ENCODE results near the gene ADAM33. TPM values are rescaled to one million over a fixed set of nuclear protein-coding genes. Genes with fewer than 3 reads are reported as not detected.

ADAM33 gene
- total RNA-seq, 1 donor from 2014 or later: not detected

GRCh38 chr20:3687655-3688054, 5.8 kb upstream of the ADAM33 start:
- no peak for DNase-seq
- no peaks in the 10 kb centered on the region for H3K9me3 Mint-ChIP-seq
- H3K4me3 Mint-ChIP-seq: no peak overlapping the region
- H3K27me3 Mint-ChIP-seq: peaks cover 26% of the 10 kb centered on the region
- intact Hi-C loops (cut with micrococcal nuclease): no loop called here
- no peaks in the 10 kb centered on the region for H3K36me3 Mint-ChIP-seq (ENCODE audit: low read depth)
- H3K4me1 Mint-ChIP-seq: no peaks in the 10 kb centered on the region
- H3K27ac Mint-ChIP-seq: no peak overlapping the region

DNA sequence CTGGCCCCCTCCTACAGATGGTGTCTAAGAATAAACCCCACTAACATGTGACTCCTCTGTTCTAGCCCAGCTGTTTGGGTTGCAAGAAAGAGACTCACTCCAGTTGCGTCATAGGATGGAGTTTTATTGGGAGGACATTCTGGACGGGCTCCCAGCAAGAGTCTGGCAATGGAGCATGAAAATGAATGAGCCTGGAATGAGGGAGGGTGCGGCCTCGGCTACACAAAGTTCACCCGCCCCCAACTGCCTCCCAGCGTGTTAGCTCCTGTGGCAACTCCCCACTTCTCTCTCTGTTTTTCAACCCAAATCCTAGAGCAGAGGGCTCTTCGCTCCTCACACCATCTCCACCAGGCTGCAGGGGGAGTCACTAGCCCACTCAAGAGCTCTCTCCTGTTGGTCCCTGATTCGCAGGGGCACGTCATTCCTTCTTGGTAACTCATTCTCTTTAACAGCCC, 5.1 kb upstream of the ADAM33 start:
- H3K4me3 Mint-ChIP-seq: no peak overlapping the region
- H3K9me3 Mint-ChIP-seq: no peaks in the 10 kb centered on the region
- H3K27ac Mint-ChIP-seq: no peak overlapping the region
- H3K36me3 Mint-ChIP-seq (ENCODE audit: low read depth): no peaks in the 10 kb centered on the region
- H3K27me3 Mint-ChIP-seq: peaks cover 30% of the 10 kb centered on the region
- H3K4me1 Mint-ChIP-seq: no peaks in the 10 kb centered on the region
- no peak for DNase-seq
- intact Hi-C loops (cut with micrococcal nuclease): no loop called here

DNA sequence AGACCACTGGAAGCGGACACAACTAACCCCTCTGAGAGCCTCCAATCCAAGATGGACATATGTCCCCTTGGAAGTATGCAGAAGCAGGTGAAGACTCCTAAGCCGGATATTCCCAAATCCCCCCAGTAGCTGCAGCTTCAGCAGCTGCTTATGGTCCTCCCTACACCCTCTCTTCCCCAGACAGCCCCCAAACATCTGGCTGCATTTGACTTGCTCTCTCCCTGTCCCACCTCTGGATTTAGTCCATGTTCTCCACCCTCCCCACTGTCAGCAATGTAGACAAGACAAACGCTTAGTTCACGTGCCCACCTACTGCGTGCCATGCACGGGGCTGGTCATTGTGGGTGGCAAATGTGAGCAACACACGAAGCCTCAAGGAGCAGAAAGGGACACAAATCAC, 4.6 kb upstream of the ADAM33 start:
- DNase-seq: no peak
- Mint-ChIP-seq H3K27ac (no peak overlapping the region), H3K36me3 (ENCODE audit: low read depth) (no peaks in the 10 kb centered on the region), H3K9me3 (no peaks in the 10 kb centered on the region), H3K4me1 (no peaks in the 10 kb centered on the region), H3K4me3 (no peak overlapping the region), H3K27me3 (peaks cover 30% of the 10 kb centered on the region)
- intact Hi-C loops (cut with micrococcal nuclease): no loop called here

- H3K27ac Mint-ChIP-seq: no peak overlapping the region
- no peak overlapping the region for H3K4me3 Mint-ChIP-seq
- H3K36me3 Mint-ChIP-seq (ENCODE audit: low read depth): no peaks in the 10 kb centered on the region
- H3K9me3 Mint-ChIP-seq: no peaks in the 10 kb centered on the region
- H3K4me1 Mint-ChIP-seq: no peaks in the 10 kb centered on the region
- DNase-seq: no peak
- intact Hi-C loops (cut with micrococcal nuclease): no loop called here
- peaks cover 37% of the 10 kb centered on the region for H3K27me3 Mint-ChIP-seq
Observed at GRCh38 chr20:3685341-3685740, 3.5 kb upstream of the ADAM33 start.

DNA sequence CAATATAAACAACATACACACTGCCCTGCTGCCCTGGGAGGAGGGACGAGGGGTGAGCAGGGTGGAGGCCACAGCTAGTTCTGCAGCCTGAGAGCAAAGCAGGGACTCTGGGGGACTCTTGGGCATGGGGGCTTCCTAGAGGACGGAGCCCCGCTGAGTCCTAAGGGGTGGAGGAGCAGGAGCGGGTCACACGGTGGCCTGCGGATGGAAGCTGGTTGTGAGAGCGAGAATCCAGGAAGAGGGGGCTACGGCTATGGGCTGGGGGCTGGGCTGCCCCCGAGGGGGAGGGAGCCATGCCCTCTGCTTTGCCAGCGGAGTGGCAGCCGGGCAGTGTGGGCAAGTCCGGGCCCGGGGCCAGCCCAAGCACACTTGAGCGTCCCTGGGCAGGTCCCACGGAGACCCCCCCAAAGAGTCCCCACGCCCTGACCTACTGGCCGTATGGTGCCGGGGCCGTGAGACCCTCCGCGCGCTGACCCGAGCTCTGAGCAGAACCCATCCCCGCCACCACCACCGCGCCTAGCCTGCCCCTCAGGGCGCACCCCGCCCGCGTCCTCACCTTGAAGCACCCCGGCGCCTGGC, 369 bp downstream of the ADAM33 start:
- intact Hi-C loops (cut with micrococcal nuclease): no loop called here
- Mint-ChIP-seq H3K4me1 (peaks cover 2% of the 10 kb centered on the region), H3K4me3 (no peak overlapping the region), H3K36me3 (ENCODE audit: low read depth) (no peaks in the 10 kb centered on the region), H3K27me3 (peaks cover 50% of the 10 kb centered on the region), H3K27ac (no peak overlapping the region), H3K9me3 (no peaks in the 10 kb centered on the region)
- no peak for DNase-seq

GRCh38 chr20:3680701-3681351, 984 bp downstream of the ADAM33 start:
- Mint-ChIP-seq H3K4me1 (peaks cover 2% of the 10 kb centered on the region), H3K4me3 (no peak overlapping the region), H3K27me3 (peaks cover 54% of the 10 kb centered on the region), H3K36me3 (ENCODE audit: low read depth) (no peaks in the 10 kb centered on the region), H3K27ac (no peak overlapping the region), H3K9me3 (no peaks in the 10 kb centered on the region)
- intact Hi-C loops (cut with micrococcal nuclease): no loop called here
- no peak for DNase-seq

DNA sequence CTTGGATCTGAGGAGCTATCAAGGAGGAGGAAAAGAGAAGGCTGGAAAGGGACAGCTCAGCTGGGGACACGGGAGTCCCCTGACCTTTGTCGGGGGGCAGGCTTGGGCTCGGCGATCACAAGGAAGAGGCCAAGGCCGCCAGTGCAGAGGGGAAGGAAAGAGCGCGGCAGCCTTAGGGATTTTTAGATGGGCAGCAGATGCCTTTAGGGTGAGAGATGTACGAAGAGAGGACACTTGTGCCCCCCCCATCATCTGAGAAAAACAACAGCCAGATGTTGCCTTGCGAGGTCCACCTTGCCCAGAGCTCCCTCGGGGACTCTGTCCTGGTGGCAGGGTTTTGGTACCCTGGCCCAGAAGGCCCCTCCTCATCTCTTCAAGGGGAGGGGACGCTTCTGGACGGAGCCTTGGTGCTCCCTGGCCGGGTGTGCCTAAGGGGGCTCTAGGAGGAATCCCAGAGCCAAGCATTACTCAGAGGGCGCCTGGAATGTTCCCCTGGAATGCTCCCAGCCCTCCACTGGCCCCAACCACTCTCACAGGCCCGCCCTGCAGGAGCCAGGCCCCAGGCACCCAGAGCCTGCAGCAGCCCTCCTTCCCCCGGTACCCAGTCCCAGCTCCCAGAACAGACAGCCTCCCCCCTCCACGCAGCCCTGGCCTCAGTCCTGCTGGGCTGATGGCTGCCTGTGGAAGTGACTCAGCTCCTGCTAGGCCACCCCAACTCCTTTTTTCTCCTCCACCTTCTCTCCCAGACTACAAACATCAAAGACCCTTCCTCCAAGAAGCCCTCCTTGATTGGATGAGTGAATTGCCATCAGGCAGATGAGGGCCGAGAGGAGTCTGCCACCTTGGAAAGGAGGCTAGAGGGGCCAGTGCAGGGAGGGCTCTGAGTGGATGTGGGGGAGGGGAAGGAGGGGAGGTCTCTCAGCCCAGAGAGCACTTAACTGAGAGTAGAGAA, 1.8 kb downstream of the ADAM33 start:
- Mint-ChIP-seq H3K4me1 (peaks cover 2% of the 10 kb centered on the region), H3K27me3 (peaks cover 59% of the 10 kb centered on the region), H3K4me3 (no peak overlapping the region), H3K9me3 (no peaks in the 10 kb centered on the region), H3K36me3 (ENCODE audit: low read depth) (no peaks in the 10 kb centered on the region), H3K27ac (no peak overlapping the region)
- DNase-seq: no peak
- intact Hi-C loops (cut with micrococcal nuclease): loop anchor here (10.0 kb wide), 2 partner anchors 95 to 405 kb away; no protein-coding TSS in a partner anchor

DNA sequence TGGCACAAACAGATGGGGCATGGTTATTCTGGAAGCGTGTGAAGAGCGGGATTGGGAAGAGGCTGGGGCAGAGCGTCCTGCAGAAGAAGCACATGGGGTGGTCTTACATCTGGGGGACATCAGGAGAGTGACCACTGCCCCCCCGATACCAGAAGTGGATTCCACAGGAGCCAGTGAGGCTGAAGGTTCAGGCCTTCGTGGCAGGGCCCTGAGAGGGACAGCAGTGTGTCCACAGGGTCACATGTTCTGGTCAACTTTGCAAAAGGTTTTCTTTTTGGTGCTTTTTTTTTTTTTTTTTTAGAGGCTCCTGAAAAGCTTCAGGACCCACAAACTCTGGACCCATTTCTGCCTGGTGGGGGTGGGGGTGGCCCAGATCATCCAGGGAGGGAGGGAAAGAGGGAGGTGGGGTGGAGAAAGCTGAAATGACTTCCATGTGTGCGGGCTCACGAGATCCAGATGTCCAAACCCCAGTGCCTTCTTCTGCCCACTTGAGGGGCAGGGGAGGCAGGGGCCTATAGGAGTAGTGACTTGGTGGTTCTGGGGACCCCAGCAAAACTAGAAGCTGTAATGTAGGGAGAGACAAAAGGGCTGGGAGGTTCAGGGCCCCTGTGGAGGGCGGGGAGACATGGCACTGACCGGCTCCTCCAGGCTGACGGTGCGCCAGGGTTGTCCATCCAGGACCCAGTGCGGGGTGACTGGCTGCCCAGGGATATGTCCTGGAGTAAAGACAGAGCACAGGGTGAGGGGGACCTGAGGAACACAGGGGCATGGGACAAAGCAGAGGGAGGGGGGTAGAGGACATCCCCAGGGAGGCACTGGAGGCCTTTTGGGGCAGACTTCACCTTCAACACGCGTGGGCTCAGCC, 2.7 kb downstream of the ADAM33 start:
- intact Hi-C loops (cut with micrococcal nuclease): loop anchor here (10.0 kb wide), 2 partner anchors 96 to 406 kb away; no protein-coding TSS in a partner anchor
- H3K27ac Mint-ChIP-seq: no peak overlapping the region
- no peaks in the 10 kb centered on the region for H3K36me3 Mint-ChIP-seq (ENCODE audit: low read depth)
- H3K4me3 Mint-ChIP-seq: no peak overlapping the region
- H3K27me3 Mint-ChIP-seq: peaks cover 60% of the 10 kb centered on the region
- H3K4me1 Mint-ChIP-seq: peaks cover 2% of the 10 kb centered on the region
- no peak for DNase-seq
- no peaks in the 10 kb centered on the region for H3K9me3 Mint-ChIP-seq

- no peak for DNase-seq
- intact Hi-C loops (cut with micrococcal nuclease): loop anchor here (10.0 kb wide), 2 partner anchors 97 to 407 kb away; no protein-coding TSS in a partner anchor
- Mint-ChIP-seq H3K27ac (no peak overlapping the region), H3K27me3 (peaks cover 56% of the 10 kb centered on the region), H3K36me3 (ENCODE audit: low read depth) (no peaks in the 10 kb centered on the region), H3K4me1 (peaks cover 2% of the 10 kb centered on the region), H3K9me3 (no peaks in the 10 kb centered on the region), H3K4me3 (no peak overlapping the region)
Observed at GRCh38 chr20:3678198-3678597, 3.6 kb downstream of the ADAM33 start.

DNA sequence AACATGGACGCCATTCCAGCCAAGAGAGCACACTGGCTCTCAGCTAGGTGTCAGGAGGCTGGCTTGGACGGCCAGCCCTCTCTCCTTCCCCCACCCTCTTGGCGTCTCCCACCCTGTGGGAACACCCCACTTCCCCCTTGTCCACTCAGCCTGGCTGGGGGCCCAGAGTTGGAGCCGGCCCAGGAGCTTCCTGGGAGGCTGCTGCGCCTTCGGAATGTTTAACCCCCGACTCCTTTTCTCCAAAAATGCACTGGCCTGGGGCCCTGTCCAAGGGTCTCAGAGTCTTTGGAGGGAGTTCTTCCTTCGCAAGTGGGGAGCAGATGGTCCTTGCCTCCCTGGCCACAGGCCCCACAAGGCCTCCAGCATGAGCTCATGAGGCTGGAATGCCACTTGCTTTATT, 4.1 kb downstream of the ADAM33 start:
- intact Hi-C loops (cut with micrococcal nuclease): loop anchor here (2.0 to 10.0 kb wide), 3 partner anchors 33 to 407 kb away; no protein-coding TSS in a partner anchor
- Mint-ChIP-seq H3K9me3 (no peaks in the 10 kb centered on the region), H3K4me1 (peaks cover 2% of the 10 kb centered on the region), H3K36me3 (ENCODE audit: low read depth) (no peaks in the 10 kb centered on the region), H3K4me3 (no peak overlapping the region), H3K27ac (no peak overlapping the region), H3K27me3 (peaks cover 56% of the 10 kb centered on the region)
- DNase-seq: no peak

DNA sequence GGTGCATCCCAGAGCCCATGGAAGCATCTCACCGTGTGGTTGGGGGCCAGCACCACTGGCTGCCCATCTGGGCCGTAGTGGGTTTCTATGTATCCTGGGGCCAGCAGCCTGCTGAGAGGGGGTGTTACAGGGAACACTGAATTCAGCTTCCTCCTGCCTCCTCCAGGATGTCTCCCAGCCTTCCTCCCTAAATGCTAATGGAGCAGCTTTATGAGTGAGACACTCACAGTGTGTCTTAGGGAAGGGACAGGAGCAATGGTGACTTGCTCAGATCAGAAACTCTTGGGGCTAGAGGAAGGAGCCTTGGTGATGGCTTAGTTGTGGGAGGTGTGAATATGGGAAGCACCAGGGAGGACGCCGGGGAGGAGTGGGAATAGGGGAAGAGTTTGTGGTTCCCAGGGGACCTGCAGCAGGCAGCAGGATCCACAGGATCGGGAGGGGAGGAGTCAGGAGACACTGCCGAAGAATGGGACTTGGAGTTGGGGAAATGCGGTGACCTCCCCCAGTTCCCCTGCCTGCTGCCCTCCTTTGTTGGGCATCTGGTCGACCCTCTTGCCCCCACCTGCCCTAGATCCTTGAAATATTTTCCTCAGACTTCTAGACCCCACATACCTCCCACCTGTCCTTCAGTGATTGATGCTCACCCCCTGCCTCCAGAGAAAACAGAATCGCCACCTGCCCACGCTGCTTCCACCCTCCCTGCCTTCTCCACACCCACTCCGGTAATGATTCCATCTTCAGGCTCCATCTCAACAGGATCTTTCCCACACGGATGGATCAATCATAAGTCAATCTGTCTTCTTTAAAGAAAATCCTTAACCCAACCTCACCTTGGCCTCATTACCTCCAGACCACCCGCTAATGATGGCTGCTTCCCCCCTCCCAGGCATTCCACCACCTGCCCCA, 6.6 kb downstream of the ADAM33 start:
- Mint-ChIP-seq H3K36me3 (ENCODE audit: low read depth) (no peaks in the 10 kb centered on the region), H3K9me3 (no peaks in the 10 kb centered on the region), H3K4me1 (peaks cover 4% of the 10 kb centered on the region), H3K4me3 (no peak overlapping the region), H3K27ac (no peak overlapping the region), H3K27me3 (peaks cover 56% of the 10 kb centered on the region)
- no peak for DNase-seq
- intact Hi-C loops (cut with micrococcal nuclease): loop anchor here (10.0 kb wide), 2 partner anchors 100 to 410 kb away; no protein-coding TSS in a partner anchor

- peaks cover 4% of the 10 kb centered on the region for H3K4me1 Mint-ChIP-seq
- H3K27me3 Mint-ChIP-seq: peaks cover 57% of the 10 kb centered on the region
- intact Hi-C loops (cut with micrococcal nuclease): loop anchor here (10.0 kb wide), 2 partner anchors 100 to 410 kb away; no protein-coding TSS in a partner anchor
- no peaks in the 10 kb centered on the region for H3K9me3 Mint-ChIP-seq
- H3K4me3 Mint-ChIP-seq: no peak overlapping the region
- no peak for DNase-seq
- H3K36me3 Mint-ChIP-seq (ENCODE audit: low read depth): no peaks in the 10 kb centered on the region
- no peak overlapping the region for H3K27ac Mint-ChIP-seq
Observed at GRCh38 chr20:3674447-3674846, 7.4 kb downstream of the ADAM33 start.

Data from activated CD4-positive, alpha-beta T cell treated with anti-CD3 and anti-CD28 coated beads, Interleukin-2, amount 10 ng/mL, durations not matched to agents 24 days and 14 days (primary cell).